IMR-90 (cell line): Measurements from ENCODE around the gene SYCE3. TPM values are rescaled to one million over a fixed set of nuclear protein-coding genes. Genes with fewer than 3 reads are reported as not detected.

ENCODE experiments used
- ATAC-seq: fragments of 200-7000 bp; cut with Tn5 transposase; 2 replicates; pipeline ENCODE4 v1.9.1; 2020; ENCODE audit warnings: low read depth, mild to moderate bottlenecking, moderate library complexity
- BruUV-seq: library from RNA; stranded (reverse); fragments of 400-500 nt; replicated peaks from 2 replicates; lab custom pipeline; 2021; lab: Mats Ljungman, UMichigan
- CTCF ChIA-PET: fragments of 300-600 bp; formaldehyde crosslinking; extraction: SDS; loops from one replicate; lab custom pipeline; 2021; ENCODE audit warnings: antibody characterized with exemption; lab: Yijun Ruan, JAX
- POLR2A ChIA-PET: fragments of 300-600 bp; sonication (Branson Sonifier 250); formaldehyde crosslinking; loops from one replicate; lab custom pipeline; 2022; ENCODE audit warnings: antibody characterized with exemption; ENCODE audit not compliant: unreplicated experiment; lab: Charles Lee
- DNase-seq: peaks from one replicate; pipeline ENCODE4 v3.0.0; 2013
- H2AFZ ChIP-seq: replicated peaks from 2 replicates; pipeline ENCODE3; 2013; ENCODE audit warnings: low read length, mild to moderate bottlenecking; ENCODE audit not compliant: poor library complexity
- H2AK5ac ChIP-seq: 2 replicates; pipeline ENCODE4 v1.6.1; 2013; ENCODE audit warnings: low read depth, low read length, inconsistent platforms
- H2AK9ac ChIP-seq: replicated peaks from 2 replicates; pipeline ENCODE3; 2013; ENCODE audit warnings: mild to moderate bottlenecking, low read depth, low read length, moderate library complexity; ENCODE audit not compliant: poor library complexity
- H2BK120ac ChIP-seq: 2 replicates; pipeline ENCODE4 v1.6.1; 2013; ENCODE audit warnings: low read depth, low read length, inconsistent platforms
- H2BK15ac ChIP-seq: 3 replicates; pipeline ENCODE4 v1.6.1; 2013; ENCODE audit warnings: low read depth, low read length, inconsistent platforms
- H2BK20ac ChIP-seq: 2 replicates; pipeline ENCODE4 v1.6.1; 2013; ENCODE audit warnings: low read depth, mild to moderate bottlenecking, inconsistent platforms, low read length, moderate library complexity
- H2BK5ac ChIP-seq: 2 replicates; pipeline ENCODE4 v1.6.1; 2013; ENCODE audit warnings: mild to moderate bottlenecking, low read depth, low read length, inconsistent platforms; ENCODE audit not compliant: poor library complexity, severe bottlenecking
- H3K14ac ChIP-seq: replicated peaks from 2 replicates; pipeline ENCODE4 v1.6.1; 2013; ENCODE audit warnings: low read depth, low read length, inconsistent platforms
- H3K18ac ChIP-seq: 2 replicates; pipeline ENCODE4 v1.6.1; 2013; ENCODE audit warnings: low read depth, low read length, control low read depth
- H3K23ac ChIP-seq: 2 replicates; pipeline ENCODE4 v1.6.1; 2013; ENCODE audit warnings: low read depth, low read length, inconsistent platforms
- H3K27ac ChIP-seq: 2 replicates; pipeline ENCODE4 v1.5.1; 2013; ENCODE audit warnings: mild to moderate bottlenecking, control low read depth, low read length; ENCODE audit not compliant: insufficient read depth
- H3K27me3 ChIP-seq: 2 replicates; pipeline ENCODE4 v1.6.1; 2013; ENCODE audit warnings: low read length; ENCODE audit not compliant: control insufficient read depth, insufficient read depth
- H3K36me3 ChIP-seq: 2 replicates; pipeline ENCODE4 v1.6.1; 2013; ENCODE audit warnings: low read length, mixed read lengths; ENCODE audit not compliant: control insufficient read depth, insufficient read depth
- H3K4ac ChIP-seq: 2 replicates; pipeline ENCODE4 v1.6.1; 2013; ENCODE audit warnings: low read depth, low read length, inconsistent platforms
- H3K4me1 ChIP-seq: 2 replicates; pipeline ENCODE4 v1.6.1; 2013; ENCODE audit warnings: low read length, mixed read lengths; ENCODE audit not compliant: control insufficient read depth, insufficient read depth
- H3K4me2 ChIP-seq: 2 replicates; pipeline ENCODE4 v1.6.1; 2013; ENCODE audit warnings: low read depth, mild to moderate bottlenecking, control low read depth, low read length, moderate library complexity
- H3K4me3 ChIP-seq: 2 replicates; pipeline ENCODE4 v1.5.1; 2013; ENCODE audit warnings: low read depth, mild to moderate bottlenecking, control low read depth, low read length, moderate library complexity; ENCODE audit not compliant: insufficient read depth
- H3K56ac ChIP-seq: 2 replicates; pipeline ENCODE4 v1.6.1; 2013; ENCODE audit warnings: low read length, inconsistent platforms; ENCODE audit not compliant: insufficient read depth; ENCODE audit errors: extremely low read depth
- H3K79me1 ChIP-seq, 2 experiments: 2 replicates each; pipeline ENCODE4 v1.6.1; 2013; ENCODE audit warnings: low read length in 2 of 2, inconsistent platforms in 1 of 2, low read depth in 1 of 2
- H3K9ac ChIP-seq: 2 replicates; pipeline ENCODE4 v1.6.1; 2013; ENCODE audit warnings: low read depth, low read length, control low read depth
- H3K9me1 ChIP-seq: 2 replicates; pipeline ENCODE4 v1.6.1; 2013; ENCODE audit warnings: low read length, inconsistent platforms; ENCODE audit not compliant: insufficient read depth
- H3K9me3 ChIP-seq: 2 replicates; pipeline ENCODE4 v1.6.1; 2013; ENCODE audit warnings: low read length; ENCODE audit not compliant: control insufficient read depth, insufficient read depth
- H4K20me1 ChIP-seq: 2 replicates; pipeline ENCODE4 v1.6.1; 2013; ENCODE audit warnings: low read length, inconsistent platforms; ENCODE audit not compliant: insufficient read depth
- H4K5ac ChIP-seq: 2 replicates; pipeline ENCODE4 v1.6.1; 2013; ENCODE audit warnings: mild to moderate bottlenecking, low read depth, low read length, control low read depth
- H4K8ac ChIP-seq, 2 experiments: 2 replicates each; pipeline ENCODE4 v1.6.1; 2013; ENCODE audit warnings: low read depth in 2 of 2, low read length in 2 of 2, control low read depth in 1 of 2, inconsistent platforms in 1 of 2
- H4K91ac ChIP-seq: 2 replicates; pipeline ENCODE4 v1.6.1; 2013; ENCODE audit warnings: low read depth, low read length, inconsistent platforms; ENCODE audit not compliant: insufficient read depth
- BHLHE40 ChIP-seq: fragments of 150-350 bp; IDR thresholded peaks from 2 replicates; pipeline ENCODE4 v1.6.1; 2016; ENCODE audit warnings: mild to moderate bottlenecking, low read depth, low read length
- CEBPB ChIP-seq: IDR thresholded peaks from 2 replicates; pipeline ENCODE4 v1.6.1; 2012; ENCODE audit warnings: low read depth, low read length, improper control_type of control experiment
- CHD1 ChIP-seq: IDR thresholded peaks from 2 replicates; pipeline ENCODE4 v1.6.1; 2012; ENCODE audit warnings: low read depth, low read length, improper control_type of control experiment
- CTCF ChIP-seq: conservative IDR thresholded peaks from 2 replicates; pipeline ENCODE4 v1.5.1; 2012; ENCODE audit warnings: mild to moderate bottlenecking, low read depth, low read length, improper control_type of control experiment
- ELK1 ChIP-seq: fragments of 150-350 bp; IDR thresholded peaks from 2 replicates; pipeline ENCODE4 v1.6.1; 2016; ENCODE audit warnings: low read depth, mild to moderate bottlenecking, low read length, moderate library complexity, borderline replicate concordance
- FOS ChIP-seq: fragments of 150-350 bp; IDR thresholded peaks from 2 replicates; pipeline ENCODE4 v1.6.1; 2016; ENCODE audit warnings: low read depth, low read length
- MAFK ChIP-seq: IDR thresholded peaks from 2 replicates; pipeline ENCODE4 v1.6.1; 2012; ENCODE audit warnings: low read depth, low read length, improper control_type of control experiment
- MAZ ChIP-seq: IDR thresholded peaks from 2 replicates; pipeline ENCODE4 v1.6.1; 2012; ENCODE audit warnings: low read depth, mild to moderate bottlenecking, low read length, improper control_type of control experiment, moderate library complexity, borderline replicate concordance
- MXI1 ChIP-seq: IDR thresholded peaks from 2 replicates; pipeline ENCODE4 v1.6.1; 2012; ENCODE audit warnings: low read depth, mild to moderate bottlenecking, low read length, moderate library complexity, borderline replicate concordance
- NFE2L2 ChIP-seq: fragments of 150-350 bp; IDR thresholded peaks from 2 replicates; pipeline ENCODE4 v1.6.1; 2016; ENCODE audit warnings: low read depth, mild to moderate bottlenecking, low read length
- POLR2A ChIP-seq: IDR thresholded peaks from 2 replicates; pipeline ENCODE4 v1.6.1; 2012; ENCODE audit warnings: mild to moderate bottlenecking, low read depth, low read length
- SMC3 ChIP-seq: fragments of 150-350 bp; IDR thresholded peaks from 2 replicates; pipeline ENCODE4 v1.6.1; 2016; ENCODE audit warnings: low read depth, mild to moderate bottlenecking, antibody characterized with exemption, low read length, moderate library complexity
- WGBS, 2 experiments: methylation state at CpG; one replicate each; pipeline versions ENCODE4 v1.1.5 to v1.1.7; 2013; ENCODE audit warnings: missing lambda C conversion rate in 2 of 2; ENCODE audit not compliant: insufficient read length in 1 of 2; ENCODE audit errors: extremely low coverage in 2 of 2; 5-methylcytosine and 5-hydroxymethylcytosine counted together
- dilution Hi-C: fragments of 300-500 bp; cut with HindIII; formaldehyde crosslinking; loops from one replicate; pipeline ENCODE4 v1.14.3; 2018; ENCODE audit warnings: low sequenced_read_pairs; ENCODE audit not compliant: unreplicated experiment
- in situ Hi-C: fragments of 300-500 bp; cut with MboI; formaldehyde crosslinking; loops from 3 replicates; pipeline ENCODE4 v1.14.3; 2019; ENCODE audit warnings: low sequenced_read_pairs, inconsistent platforms, mixed read lengths
- intact Hi-C: fragments of 100-400 bp; cut with micrococcal nuclease; formaldehyde crosslinking; loops from 2 replicates; pipeline ENCODE4 v1.10.0; 2022
- polyA plus RNA-seq, 3 experiments: library from polyadenylated mRNA; depleted of rRNA; stranded (reverse); fragments of >200 nt; gene quantifications; 2 replicates each; pipeline ENCODE4 v1.2.3, GENCODE V29; 2012; ENCODE audit warnings: low replicate concordance in 1 of 3
- total RNA-seq: library from RNA; depleted of rRNA; stranded (reverse); fragments of >200 nt; gene quantifications from 2 replicates; pipeline ENCODE4 v1.2.3, GENCODE V29; 2012

SYCE3 gene
- total and polyA plus RNA-seq, 2 of the 4 experiments (the other 2 are of a cell fraction), result not detected

GRCh38 chr22:50502628-50503474 is 59.9 kb downstream of the SYCE3 start (continued):
- TF ChIP-seq MXI1, result no peak

GRCh38 chr22:50502096-50502495 is 60.6 kb downstream of the SYCE3 start:
- peaks cover 0 to 26% of the 10 kb centered on the region in 2 experiments; a peak in 3 of 4 replicates for H3K79me1 ChIP-seq
- H3K4me3 ChIP-seq, result no peak overlapping the region
- no peak overlapping the region for H2AFZ ChIP-seq
- no peak overlapping the region for H2BK5ac ChIP-seq
- H3K4ac ChIP-seq, result no peak overlapping the region
- no peak overlapping the region for H3K27ac ChIP-seq
- ChIA-PET CTCF (no interaction called here), POLR2A (no interaction called here)
- no peak overlapping the region for H3K23ac ChIP-seq
- peaks cover 28% of the 10 kb centered on the region; the same call in 1 of the 2 replicates for H3K36me3 ChIP-seq
- no peak overlapping the region for H4K5ac ChIP-seq
- no peak overlapping the region for H4K8ac ChIP-seq
- no peaks in the 10 kb centered on the region; the same call in 1 of the 2 replicates for H4K20me1 ChIP-seq
- no peak overlapping the region for H3K18ac ChIP-seq
- no peak overlapping the region for H4K91ac ChIP-seq
- no peak overlapping the region for H2AK9ac ChIP-seq
- ATAC-seq (no peak), DNase-seq (no peak)
- no peak overlapping the region for H2BK120ac ChIP-seq
- BruUV-seq, result no TSS peak
- H3K56ac ChIP-seq, result no peak overlapping the region
- H2AK5ac ChIP-seq, result no peak overlapping the region
- no peak overlapping the region for H2BK15ac ChIP-seq
- no peak overlapping the region for H3K9ac ChIP-seq
- WGBS, 2 experiments, result 72% methylated on average over 4 of the region's 6 CpGs; no CpG with 5 or more reads in 1 of the 2 experiments
- H3K9me3 ChIP-seq, result no peaks in the 10 kb centered on the region
- in situ Hi-C loops (no loop called here), dilution Hi-C loops (no loop called here), intact Hi-C loops (no loop called here)
- no peak overlapping the region for H3K14ac ChIP-seq
- no peak overlapping the region for H3K4me2 ChIP-seq
- peaks cover under 1% of the 10 kb centered on the region; the same call in 1 of the 2 replicates for H3K27me3 ChIP-seq
- no peaks in the 10 kb centered on the region for H3K9me1 ChIP-seq
- no peak overlapping the region for H2BK20ac ChIP-seq
- peaks cover 2% of the 10 kb centered on the region; the same call in 1 of the 2 replicates for H3K4me1 ChIP-seq
- TF ChIP-seq POLR2A, result no peak
- no peak for TF ChIP-seq ELK1
- no peak for TF ChIP-seq MXI1
- TF ChIP-seq NFE2L2, result no peak
- TF ChIP-seq BHLHE40, result no peak
- TF ChIP-seq CEBPB, result no peak
- TF ChIP-seq SMC3, result no peak
- no peak for TF ChIP-seq MAFK
- TF ChIP-seq MAZ, result no peak
- TF ChIP-seq CTCF, result no peak
- no peak for TF ChIP-seq FOS
- no peak for TF ChIP-seq CHD1
